GM21526 (cell line): Measurements from ENCODE around the gene ANKRD31.
"Not testable (repeated sequence)": the region's sequence is repeated elsewhere in the genome, so short reads cannot be mapped to it uniquely, and the experiment has no call there.

Experiments
- ATAC-seq: cut with Tn5 transposase; IDR thresholded peaks from one replicate; pipeline ENCODE4 v1.9.1; 2021; ENCODE audit warnings: moderate library complexity; ENCODE audit not compliant: unreplicated experiment, low FRiP score

Gene ANKRD31

DNA sequence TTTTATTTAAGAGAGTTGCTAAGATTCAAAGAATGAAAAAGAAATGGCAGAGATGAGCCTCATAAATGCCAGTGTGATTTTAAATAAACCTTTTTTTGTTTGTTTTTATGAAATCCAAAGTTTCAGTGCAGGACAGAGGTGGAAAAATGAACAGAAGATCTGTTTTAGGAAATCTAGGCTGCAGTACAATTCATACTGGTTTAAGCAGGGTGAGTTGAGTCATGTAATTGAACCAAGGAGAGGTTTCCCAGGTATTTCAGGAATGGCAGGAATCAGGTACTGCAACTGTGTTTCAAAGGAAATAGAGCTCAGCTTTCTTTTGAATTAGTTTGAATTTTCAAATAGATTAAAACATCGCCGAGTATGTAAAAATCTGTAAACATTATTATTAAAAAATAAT, 3.0 kb upstream of the ANKRD31 start:
- no peak for ATAC-seq

DNA sequence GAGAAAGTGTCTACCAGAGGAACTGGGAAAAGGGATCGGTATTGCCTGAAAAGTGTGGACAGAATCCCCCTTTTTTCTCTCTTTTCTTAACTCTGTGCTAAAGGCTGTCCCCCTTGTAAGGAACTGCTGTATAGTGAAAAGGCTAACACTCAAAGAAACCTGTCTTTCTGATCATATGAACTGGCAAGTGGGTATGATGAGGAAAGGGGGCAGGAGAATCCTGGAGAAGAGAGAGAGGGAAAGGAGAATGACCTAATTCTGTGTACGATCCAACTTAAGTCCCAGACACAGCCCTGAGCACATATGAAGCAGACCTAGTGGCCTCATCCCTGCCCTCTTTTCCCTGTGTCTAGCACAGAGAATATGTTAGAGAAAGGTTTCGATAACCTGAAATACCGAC, 967 bp downstream of the ANKRD31 start:
- ATAC-seq = no peak

DNA sequence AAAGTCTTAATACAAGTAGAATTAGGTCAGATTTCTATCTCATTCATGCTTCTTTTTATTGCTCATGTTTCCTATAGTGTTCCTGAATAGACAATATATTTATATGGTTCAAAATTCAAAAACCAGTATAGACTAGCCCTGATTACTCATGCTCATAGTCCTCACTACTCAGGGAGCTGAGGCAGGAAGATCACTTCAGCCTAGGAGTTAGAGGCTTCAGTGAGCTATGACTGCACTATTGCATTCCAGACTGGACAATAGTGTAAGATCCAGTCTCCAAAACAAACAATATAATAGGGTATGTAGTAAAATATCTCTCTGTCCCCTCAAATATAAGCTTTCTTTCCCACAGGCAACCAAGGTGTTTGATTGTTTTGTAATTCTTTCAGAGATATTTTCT, 2.4 kb downstream of the ANKRD31 start:
- no peak for ATAC-seq

DNA sequence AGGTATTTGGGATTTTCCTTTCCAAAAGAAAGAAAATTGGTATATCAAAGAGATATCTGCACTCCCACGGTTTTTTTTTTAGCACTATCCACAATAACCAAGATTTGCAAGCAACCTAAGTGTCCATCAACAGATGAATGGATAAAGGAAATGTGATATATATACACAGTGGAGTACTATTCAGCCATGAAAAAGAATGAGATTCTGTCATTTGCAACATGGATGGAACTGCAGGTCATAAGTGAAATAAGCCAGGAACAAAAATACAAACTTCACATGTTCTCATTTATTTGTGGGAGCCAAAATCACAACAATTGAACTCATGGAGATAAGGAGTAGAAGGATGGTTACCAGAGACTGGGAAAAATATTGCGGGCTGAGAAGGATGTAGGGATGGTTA, 9.8 kb downstream of the ANKRD31 start:
- no peak for ATAC-seq

DNA sequence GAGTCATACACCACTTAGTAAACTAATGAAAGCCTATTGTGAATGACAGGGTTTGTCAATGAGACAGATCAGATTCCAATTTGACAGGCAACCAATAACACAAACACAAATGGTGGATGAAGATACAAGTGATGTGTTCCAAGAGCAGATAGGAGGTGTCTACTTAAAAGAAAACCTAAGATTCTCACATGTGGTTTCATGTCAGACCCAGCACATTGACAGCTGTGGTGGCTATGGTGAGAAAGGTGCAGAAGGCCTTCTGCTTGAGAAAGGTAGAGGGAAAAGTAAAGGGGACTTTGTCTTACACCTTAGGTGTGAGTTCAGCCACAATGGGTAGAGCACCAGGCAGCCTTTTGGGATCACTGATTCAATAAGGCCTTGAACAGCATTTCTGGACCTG, 11.2 kb downstream of the ANKRD31 start:
- no peak for ATAC-seq

DNA sequence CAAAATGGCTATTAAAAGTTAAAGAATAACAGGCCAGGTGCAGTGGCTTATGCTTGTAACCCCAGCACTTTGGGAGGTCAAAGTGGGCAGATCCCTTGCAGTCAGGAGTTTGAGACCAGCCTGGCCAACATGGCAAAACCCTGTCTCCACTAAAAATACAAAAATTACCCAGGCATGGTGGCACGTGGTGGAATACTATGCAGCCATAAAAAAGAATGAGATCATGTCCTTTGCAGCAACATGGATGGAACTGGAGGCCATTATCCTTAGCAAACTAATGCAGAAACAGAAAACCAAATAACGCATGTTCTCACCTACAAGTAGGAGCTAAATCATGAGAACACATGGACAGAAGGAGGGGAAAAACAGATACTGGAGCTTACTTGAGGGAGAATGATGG, 15.9 kb downstream of the ANKRD31 start:
- ATAC-seq = not testable (repeated sequence)

DNA sequence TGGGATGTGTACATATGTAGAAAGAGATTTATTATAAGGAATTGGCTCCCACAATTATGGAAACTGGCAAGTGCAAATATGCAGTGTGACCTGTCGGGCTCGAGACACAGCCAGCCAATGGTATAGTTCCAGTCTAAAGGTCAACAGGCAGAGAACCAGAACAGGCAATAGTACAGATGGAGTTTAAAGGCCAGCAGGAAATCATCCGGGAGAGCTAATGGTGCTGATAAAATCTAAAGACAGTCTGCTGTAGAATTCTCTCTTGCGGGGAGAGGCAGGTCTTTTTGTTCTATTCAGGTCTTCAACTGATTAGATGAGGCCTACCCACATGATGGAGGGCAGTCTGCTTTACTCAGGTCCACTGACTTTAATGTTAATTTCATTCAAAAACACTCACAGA, 21.8 kb downstream of the ANKRD31 start:
- no peak for ATAC-seq

DNA sequence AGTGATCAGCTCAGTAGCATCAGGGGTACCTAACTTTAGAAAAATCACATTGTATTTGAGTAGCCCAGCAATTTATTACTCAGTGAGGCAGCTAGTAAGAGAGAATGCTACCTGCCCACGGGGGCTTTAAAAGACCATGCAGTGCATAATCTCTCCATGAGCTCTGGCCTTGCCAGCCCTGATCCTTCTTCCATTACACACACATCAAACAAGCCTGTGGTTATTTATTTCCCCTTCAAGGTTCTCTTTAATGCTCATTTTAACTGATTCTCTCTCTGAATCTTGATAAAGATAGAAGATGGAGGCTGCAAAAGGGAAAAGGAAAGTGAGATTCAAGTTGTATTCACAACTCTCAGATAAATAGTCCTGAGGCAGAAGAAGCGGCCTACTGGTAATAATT, 22.3 kb downstream of the ANKRD31 start:
- ATAC-seq = no peak

DNA sequence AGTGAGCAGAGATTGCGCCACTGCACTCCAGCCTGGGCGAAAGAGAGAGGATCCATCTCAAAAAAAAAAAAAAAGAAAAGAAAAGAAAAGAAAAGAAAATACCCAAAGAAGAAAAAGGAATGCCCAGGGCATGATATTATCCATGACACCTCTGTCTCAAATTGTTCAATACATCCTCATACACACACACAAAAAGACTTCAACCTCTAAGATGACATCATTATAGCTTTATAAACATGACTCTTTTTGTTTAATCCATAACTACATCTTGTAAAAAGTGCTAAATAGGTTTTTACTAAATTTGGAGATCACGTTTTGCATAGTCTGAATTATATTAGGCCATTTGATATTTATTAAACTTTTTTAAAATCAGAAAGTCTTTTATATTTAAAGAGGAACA, 33.1 kb downstream of the ANKRD31 start:
- ATAC-seq = no peak

DNA sequence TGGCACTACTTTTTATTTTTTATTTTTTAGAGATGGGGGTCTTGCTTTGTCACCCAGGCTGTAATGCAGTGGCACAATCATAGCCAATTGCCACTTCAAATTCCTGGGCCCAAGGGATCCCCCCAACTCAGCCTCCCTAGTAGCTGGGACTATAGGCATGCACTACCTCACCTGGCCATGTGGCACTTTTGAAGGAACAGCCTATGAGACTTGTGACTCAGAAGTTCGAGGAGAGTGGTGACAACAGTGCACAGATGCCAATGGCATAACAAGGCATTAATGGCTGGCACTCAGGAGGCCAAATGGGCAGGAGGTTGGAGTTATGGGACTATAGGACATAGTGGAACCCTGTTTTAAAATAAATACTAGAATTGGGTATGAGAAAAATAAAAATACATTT, 33.7 kb downstream of the ANKRD31 start:
- ATAC-seq = no peak

DNA sequence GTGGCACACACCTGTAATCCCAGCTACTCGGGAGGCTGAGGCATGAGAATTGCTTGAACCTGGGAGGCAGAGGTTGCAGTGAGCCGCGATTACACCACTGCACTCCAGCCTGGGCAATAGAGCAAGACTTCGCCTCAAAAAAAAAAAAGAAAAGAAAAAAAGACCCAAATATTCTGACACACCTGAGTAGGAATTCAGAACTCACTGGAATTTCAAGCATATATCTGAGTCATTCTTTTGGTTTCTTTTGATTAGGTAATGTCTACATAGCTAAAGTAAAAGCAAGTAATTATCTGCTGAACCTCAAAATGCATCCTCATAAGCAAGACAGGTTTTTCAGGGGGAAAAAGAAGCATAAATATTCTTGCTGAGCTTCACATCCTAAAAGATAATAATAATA, 35.9 kb downstream of the ANKRD31 start:
- ATAC-seq = no peak

DNA sequence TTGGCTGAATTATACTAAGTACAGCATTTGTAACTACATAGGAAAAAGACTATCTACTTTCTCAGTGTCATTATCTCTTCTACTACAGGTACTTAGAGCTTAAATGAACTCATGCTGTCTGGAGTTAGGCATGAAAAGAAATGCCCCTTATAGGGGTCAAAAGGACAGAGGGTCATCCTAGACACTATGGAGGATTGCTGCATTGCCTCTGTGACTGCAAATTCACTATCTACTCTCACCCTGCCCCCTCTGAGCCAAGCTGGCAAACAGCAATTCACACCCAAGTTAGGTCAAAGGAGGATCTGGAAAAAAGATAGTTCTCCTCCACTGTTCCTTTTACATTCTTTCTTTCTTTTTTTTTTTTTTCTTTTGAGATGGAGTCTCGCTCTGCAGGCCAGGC, 36.7 kb downstream of the ANKRD31 start:
- no peak for ATAC-seq

DNA sequence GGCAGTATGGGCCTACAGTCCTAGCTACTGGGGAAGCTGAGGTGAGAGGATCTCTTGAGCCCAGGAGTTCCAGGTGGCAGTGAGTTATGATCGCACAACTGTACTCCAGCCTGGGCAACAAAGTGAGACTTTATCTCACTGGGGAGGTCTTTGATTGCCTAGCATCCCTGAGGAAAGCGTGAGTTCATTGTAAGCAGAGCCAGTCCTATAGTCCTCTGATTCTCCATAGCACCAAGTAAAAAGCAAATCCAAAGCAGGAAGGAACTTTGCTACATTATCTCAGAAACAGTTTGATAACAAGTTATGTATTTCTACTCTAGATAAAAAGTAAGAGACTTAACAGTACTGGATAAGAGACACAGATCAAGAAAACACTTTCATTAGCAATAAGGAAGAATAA, 37.6 kb downstream of the ANKRD31 start:
- ATAC-seq = no peak

DNA sequence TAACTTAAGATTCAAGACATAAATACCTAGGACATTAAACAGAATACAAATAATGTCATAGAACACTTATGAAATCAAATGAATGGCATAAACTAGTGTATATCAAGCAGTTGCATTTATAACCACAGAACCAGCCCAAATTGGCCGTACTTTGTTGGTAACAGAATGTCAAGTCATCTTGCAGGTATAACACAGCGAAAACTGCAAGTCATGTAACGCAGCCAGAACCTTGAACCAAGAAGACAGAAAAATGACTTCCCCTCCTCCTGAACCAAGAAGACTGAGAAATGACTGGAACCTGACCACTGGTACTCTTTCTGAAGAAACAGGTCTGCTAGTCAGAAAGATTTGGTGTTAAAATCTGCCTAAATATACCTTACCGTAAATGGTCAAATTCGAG, 38.9 kb downstream of the ANKRD31 start:
- no peak for ATAC-seq

DNA sequence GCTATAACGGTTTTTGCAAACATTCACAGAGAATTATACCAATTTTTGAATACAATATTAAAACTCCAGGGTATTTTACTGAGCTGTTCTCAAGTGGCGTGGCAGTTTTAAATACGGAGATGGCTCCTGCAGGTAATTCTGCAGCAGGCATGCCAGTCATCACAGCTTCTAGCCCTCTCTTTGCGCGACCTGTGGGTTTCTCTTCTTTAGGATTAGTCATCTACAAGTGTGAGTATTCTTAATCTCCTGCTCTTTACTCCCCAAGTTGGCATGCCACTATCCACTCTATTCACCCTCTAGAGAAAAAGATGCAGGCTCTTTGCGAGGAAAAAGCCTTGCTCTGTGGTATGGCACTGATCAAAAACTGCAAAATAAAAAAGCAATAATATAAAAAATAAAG, 43.9 kb downstream of the ANKRD31 start:
- ATAC-seq = no peak

DNA sequence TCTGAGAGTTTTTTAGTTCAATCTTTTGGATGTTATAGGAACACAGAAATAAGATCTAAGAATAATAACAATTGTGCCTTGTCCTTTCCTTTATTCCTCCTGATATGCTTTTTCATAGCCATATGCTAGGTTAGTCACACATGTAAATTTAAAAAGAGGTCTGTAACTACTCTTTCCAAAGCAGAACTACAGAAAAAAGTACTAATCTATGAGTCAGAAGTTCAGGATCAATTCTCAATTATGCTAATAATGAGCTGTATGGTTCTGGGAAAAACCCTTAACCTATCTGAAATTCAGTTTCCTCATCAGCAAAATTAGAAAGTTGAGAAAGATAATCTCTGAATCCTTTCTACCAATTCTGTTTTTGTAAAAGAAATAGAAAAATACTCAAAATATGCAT, 44.4 kb downstream of the ANKRD31 start:
- ATAC-seq = no peak

DNA sequence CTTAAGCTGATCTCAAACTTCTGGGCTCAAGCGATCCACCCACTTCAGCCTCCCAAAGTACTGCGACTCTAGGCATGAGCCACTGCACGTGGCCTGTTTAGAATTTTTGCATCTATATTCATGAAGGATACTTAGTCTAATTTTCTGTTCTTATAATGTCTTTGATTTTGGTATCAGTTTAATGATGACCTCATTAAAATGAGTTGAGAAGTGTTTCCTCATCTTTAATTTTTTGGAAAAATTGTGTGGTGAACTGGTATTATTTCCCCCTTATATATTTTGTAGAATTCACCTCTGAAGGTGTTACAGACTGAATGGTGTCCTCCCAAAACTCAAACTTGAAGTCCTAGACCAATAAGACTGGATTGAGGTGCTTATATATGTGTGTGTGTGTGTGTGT, 46.5 kb downstream of the ANKRD31 start:
- no peak for ATAC-seq

DNA sequence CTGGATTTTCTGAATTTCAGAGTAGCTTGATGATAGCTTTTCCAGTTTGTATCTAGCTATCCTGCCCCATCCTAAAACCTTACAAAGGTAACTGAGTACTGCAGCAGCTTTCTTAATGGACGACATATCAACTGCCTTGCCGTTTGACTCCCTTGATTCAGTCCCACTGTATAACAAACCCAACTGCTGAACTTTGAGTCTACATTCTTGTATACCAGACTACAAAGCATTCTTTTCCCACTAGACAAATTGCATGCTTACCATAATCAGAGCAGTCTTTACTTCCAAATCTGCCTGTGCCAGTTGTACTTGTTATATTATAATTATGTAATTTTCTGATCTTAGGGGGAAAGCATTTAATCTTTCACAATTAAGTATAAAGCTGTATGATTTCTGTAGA, 47.3 kb downstream of the ANKRD31 start:
- no peak for ATAC-seq

DNA sequence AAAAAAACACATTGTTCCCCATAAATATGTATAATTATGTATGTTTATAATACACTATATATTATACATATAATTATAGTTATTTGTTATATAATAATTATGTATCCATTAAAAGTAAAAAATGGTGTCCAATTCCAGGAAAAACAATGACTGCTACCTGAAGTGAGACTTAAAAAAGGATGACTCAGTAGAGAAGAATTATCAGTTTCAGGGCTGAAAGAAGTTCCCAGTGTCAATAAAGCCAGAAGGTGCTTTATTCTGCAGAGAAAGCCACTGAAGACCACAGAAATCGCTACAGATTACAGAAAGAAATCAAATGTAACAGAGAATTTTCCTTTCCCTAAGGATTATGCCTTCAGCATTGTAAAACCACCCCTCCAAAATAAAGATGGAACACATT, 50.9 kb downstream of the ANKRD31 start:
- ATAC-seq = no peak

DNA sequence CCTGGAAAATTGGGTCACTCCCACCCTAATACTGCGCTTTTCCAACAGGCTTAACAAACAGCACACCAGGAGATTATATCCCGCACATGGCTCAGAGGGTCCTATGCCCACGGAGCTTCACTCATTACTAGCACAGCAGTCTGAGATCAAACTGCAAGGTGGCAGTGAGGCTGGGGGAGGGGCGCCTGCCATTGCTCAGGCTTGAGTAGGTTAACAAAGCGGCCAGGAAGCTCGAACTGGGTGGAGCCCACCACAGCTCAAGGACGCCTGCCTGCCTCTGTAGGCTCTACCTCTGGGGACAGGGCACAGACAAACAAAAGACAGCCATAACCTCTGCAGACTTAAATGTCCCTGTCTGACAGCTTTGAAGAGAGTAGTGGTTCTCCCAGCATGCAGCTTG, 60.7 kb downstream of the ANKRD31 start:
- ATAC-seq = not testable (repeated sequence)

DNA sequence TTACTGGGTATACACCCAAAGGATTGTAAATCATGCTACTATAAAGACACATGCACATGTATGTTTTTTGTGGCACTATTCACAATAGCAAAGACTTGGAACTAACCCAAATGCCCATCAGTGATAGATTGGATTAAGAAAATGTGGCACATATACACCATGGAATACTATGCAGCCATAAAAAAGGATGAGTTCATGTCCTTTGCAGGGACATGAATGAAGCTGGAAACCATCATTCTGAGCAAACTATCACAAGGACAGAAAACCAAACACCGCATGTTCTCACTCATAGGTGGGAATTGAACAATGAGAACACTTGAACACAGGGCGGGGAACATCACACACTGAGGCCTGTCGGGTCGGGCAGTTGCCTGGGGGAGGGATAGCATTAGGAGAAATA, 61.8 kb downstream of the ANKRD31 start:
- ATAC-seq = not testable (repeated sequence)

DNA sequence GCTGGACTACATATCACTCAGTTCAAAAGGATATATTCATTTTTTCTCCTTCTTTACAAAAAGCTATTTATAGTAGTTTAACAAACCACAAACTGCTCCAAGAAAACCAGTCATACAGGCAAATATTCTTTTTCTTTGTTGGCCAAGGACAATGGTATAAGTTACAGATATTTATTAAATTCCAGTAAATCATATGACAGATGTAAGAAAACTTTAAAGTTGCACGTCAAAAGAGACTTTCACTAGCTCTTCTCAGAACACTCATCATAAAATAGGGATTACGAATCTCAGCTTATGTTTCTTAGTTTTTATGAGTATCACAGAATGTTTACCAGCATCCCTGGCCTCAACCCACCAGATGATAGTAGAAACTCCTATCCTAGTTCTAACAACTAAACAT, 67.2 kb downstream of the ANKRD31 start:
- ATAC-seq = no peak

DNA sequence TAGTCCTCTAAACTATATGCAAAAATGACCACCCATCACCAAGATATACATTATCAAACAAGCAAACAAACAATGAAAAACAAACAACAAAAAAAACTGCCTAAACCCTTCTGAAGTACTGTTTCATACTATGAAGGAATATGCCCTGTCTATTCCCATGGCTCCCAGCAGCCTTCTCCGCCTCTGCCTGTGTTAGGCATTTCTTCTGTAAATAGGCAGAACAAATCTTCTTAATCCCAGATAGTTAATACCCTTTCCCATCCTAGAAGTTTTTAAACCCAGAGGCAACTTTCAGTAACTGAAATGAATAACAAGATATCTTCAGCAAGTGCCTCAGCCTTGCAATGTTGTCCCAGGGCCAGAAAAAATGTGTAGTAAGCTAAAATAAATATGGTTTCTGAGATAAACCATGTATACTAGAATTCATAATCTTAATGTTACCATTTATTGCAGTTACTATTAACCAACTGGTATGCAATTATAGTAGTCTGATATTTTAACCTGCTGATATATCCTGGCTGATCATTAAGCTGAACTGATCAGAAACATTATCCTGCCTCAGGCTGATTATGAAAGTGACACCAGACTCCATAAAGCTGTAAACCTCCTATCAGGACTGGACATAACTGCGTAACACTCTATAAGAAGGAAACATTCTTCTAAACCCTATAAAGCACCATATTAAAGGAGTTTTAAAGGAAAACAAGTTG, 68.5 kb downstream of the ANKRD31 start:
- no peak for ATAC-seq
